HG03103 (cell line): ENCODE results near the gene DDAH2.
A peak's percentile ranks its signal among the peaks of the same experiment; 100 is the strongest.

ENCODE experiments used
- ATAC-seq: cut with Tn5 transposase; IDR thresholded peaks from one replicate; pipeline ENCODE4 v1.9.1; 2021; ENCODE audit warnings: low read depth; ENCODE audit not compliant: unreplicated experiment

DDAH2 gene

GRCh38 chr6:31761343-31761742 lies 32.2 kb upstream of the DDAH2 start:
- ATAC-seq, result no peak

GRCh38 chr6:31760790-31761189 lies 31.7 kb upstream of the DDAH2 start:
- no peak for ATAC-seq

- ATAC-seq, result no peak
Observed at GRCh38 chr6:31758281-31758680, 29.2 kb upstream of the DDAH2 start.

GRCh38 chr6:31752739-31753319 lies 23.7 kb upstream of the DDAH2 start:
- no peak for ATAC-seq

- no peak for ATAC-seq
Observed at GRCh38 chr6:31750411-31751022, 21.4 kb upstream of the DDAH2 start.

- ATAC-seq, result no peak
Observed at GRCh38 chr6:31749301-31750036, 20.4 kb upstream of the DDAH2 start.

- no peak for ATAC-seq
Observed at GRCh38 chr6:31744422-31744821, 15.3 kb upstream of the DDAH2 start.

GRCh38 chr6:31742894-31743293 lies 13.8 kb upstream of the DDAH2 start:
- no peak for ATAC-seq

GRCh38 chr6:31741815-31742214 lies 12.7 kb upstream of the DDAH2 start:
- ATAC-seq, result no peak

- no peak for ATAC-seq
Observed at GRCh38 chr6:31740397-31741223, 11.5 kb upstream of the DDAH2 start.

- peak; percentile 59 for ATAC-seq
Observed at GRCh38 chr6:31739639-31740396, 10.7 kb upstream of the DDAH2 start, which contains the start of gene MSH5. Gene MSH5, plus strand, starts transcription at chr6:31740005. Its CDS starts 462 bp downstream, at chr6:31740467.

GRCh38 chr6:31737991-31738979 lies 9.2 kb upstream of the DDAH2 start:
- ATAC-seq, result no peak

GRCh38 chr6:31737315-31737990 lies 8.4 kb upstream of the DDAH2 start:
- no peak for ATAC-seq

GRCh38 chr6:31736768-31737314 lies 7.7 kb upstream of the DDAH2 start:
- ATAC-seq, result no peak

- ATAC-seq, result no peak
Observed at GRCh38 chr6:31736021-31736767, 7.1 kb upstream of the DDAH2 start, which contains the start of gene CLIC1. Gene CLIC1, minus strand, starts transcription at chr6:31736530. Its CDS starts 230 bp downstream, at chr6:31736300.

GRCh38 chr6:31734821-31735406 lies 5.8 kb upstream of the DDAH2 start:
- ATAC-seq, result no peak

- ATAC-seq, result no peak
Observed at GRCh38 chr6:31734247-31734820, 5.2 kb upstream of the DDAH2 start.
